Endothelial cell of umbilical vein (primary cell): ENCODE results near the gene AGRN. TPM values are rescaled to one million over a fixed set of nuclear protein-coding genes. Genes with fewer than 3 reads are reported as not detected.

Source experiments
- BruUV-seq: library from RNA; stranded (reverse); fragments of 400-500 nt; replicated peaks from 2 replicates; lab custom pipeline; 2021; lab: Mats Ljungman, UMichigan
- CTCF ChIA-PET: fragments of 300-600, 350-600 bp; sonication (Branson Sonifier 250); formaldehyde crosslinking; loops from one replicate; lab custom pipeline; 2021; ENCODE audit warnings: antibody characterized with exemption, inconsistent platforms; lab: Charles Lee
- POLR2A ChIA-PET: fragments of 300-600, 350-600 bp; sonication (Branson Sonifier 250); formaldehyde crosslinking; loops from one replicate; lab custom pipeline; 2021; ENCODE audit warnings: antibody characterized with exemption, inconsistent platforms; lab: Charles Lee
- DNase-seq: peaks from one replicate; pipeline ENCODE4 v3.0.0-alpha.2; 2011; ENCODE audit warnings: low read depth, low spot score
- FAIRE-seq: peaks from 2 replicates; lab custom pipeline; 2011; peaks lifted over from hg19 to GRCh38; lab: Jason Lieb, UNC
- H2AFZ ChIP-seq: 2 replicates; pipeline ENCODE4 v1.6.0; 2012; ENCODE audit warnings: low read depth, low read length, control low read depth, inconsistent platforms
- H3K27ac ChIP-seq: 2 replicates; pipeline ENCODE4 v1.5.1; 2011; ENCODE audit warnings: low read depth, mild to moderate bottlenecking, control low read depth, low read length, moderate library complexity; ENCODE audit not compliant: insufficient read depth
- H3K27me3 ChIP-seq, 2 experiments: 2 replicates each; pipeline versions ENCODE4 v1.6.0 to v1.6.1; 2011; ENCODE audit warnings: low read length in 2 of 2, mixed read lengths in 1 of 2; ENCODE audit not compliant: control insufficient read depth in 2 of 2, insufficient read depth in 2 of 2
- H3K36me3 ChIP-seq, 2 experiments: 2 replicates in 1 of 2; 3 replicates in 1 of 2; pipeline ENCODE4 v1.5.1; 2011; ENCODE audit warnings: low read length in 2 of 2, mild to moderate bottlenecking in 1 of 2, moderate library complexity in 1 of 2; ENCODE audit not compliant: control insufficient read depth in 2 of 2, insufficient read depth in 2 of 2; ENCODE audit errors: extremely low read depth in 1 of 2
- H3K4me1 ChIP-seq: 3 replicates; pipeline ENCODE4 v1.5.1; 2011; ENCODE audit warnings: mild to moderate bottlenecking, low read length; ENCODE audit not compliant: control insufficient read depth, insufficient read depth; ENCODE audit errors: extremely low read depth
- H3K4me2 ChIP-seq: 2 replicates; pipeline ENCODE4 v1.6.1; 2011; ENCODE audit warnings: low read length, control low read depth, mixed read lengths; ENCODE audit not compliant: insufficient read depth
- H3K4me3 ChIP-seq, 3 experiments: fragments of 200-600 bp in 1 of 3; sonication (generic), shearing (Covaris generic) in 1 of 3; replicated peaks in 1 of 3; 2 replicates each; pipeline ENCODE4 v1.5.1; 2011 to 2016; ENCODE audit warnings: control low read depth in 3 of 3, low read length in 3 of 3, mild to moderate bottlenecking in 2 of 3, inconsistent platforms in 1 of 3, low read depth in 1 of 3, moderate library complexity in 1 of 3; ENCODE audit not compliant: insufficient read depth in 1 of 3
- H3K79me2 ChIP-seq: 2 replicates; pipeline ENCODE4 v1.6.0; 2012; ENCODE audit warnings: low read length, inconsistent platforms; ENCODE audit not compliant: control insufficient read depth, insufficient read depth
- H3K9ac ChIP-seq: replicated peaks from 2 replicates; pipeline ENCODE3; 2011; ENCODE audit warnings: low read length, control low read depth; ENCODE audit not compliant: insufficient read depth; ENCODE audit errors: extremely low read depth
- H3K9me1 ChIP-seq: replicated peaks from 3 replicates; pipeline ENCODE4 v1.6.0; 2011; ENCODE audit warnings: mild to moderate bottlenecking, low read length; ENCODE audit not compliant: control insufficient read depth, insufficient read depth; ENCODE audit errors: extremely low read depth
- H3K9me3 ChIP-seq: replicated peaks from 2 replicates; pipeline ENCODE4 v1.5.1; 2012; ENCODE audit warnings: low read length, inconsistent platforms; ENCODE audit not compliant: control insufficient read depth, insufficient read depth
- H4K20me1 ChIP-seq: replicated peaks from 2 replicates; pipeline ENCODE3; 2011; ENCODE audit warnings: mild to moderate bottlenecking, low read length; ENCODE audit not compliant: control insufficient read depth, insufficient read depth; ENCODE audit errors: extremely low read depth
- EZH2 ChIP-seq: IDR thresholded peaks from 2 replicates; pipeline ENCODE4 v1.6.1; 2012; ENCODE audit warnings: borderline replicate concordance, low read depth, mild to moderate bottlenecking, moderate library complexity, low read length, inconsistent platforms; ENCODE audit not compliant: severe bottlenecking
- FOS ChIP-seq: IDR thresholded peaks from 2 replicates; pipeline ENCODE4 v1.6.1; 2011; ENCODE audit warnings: mild to moderate bottlenecking, low read length, moderate library complexity, borderline replicate concordance; ENCODE audit not compliant: insufficient read depth
- GATA2 ChIP-seq: IDR thresholded peaks from 2 replicates; pipeline ENCODE4 v1.7.0; 2011; ENCODE audit warnings: low read depth, mild to moderate bottlenecking, moderate library complexity, mixed read lengths, low read length; ENCODE audit not compliant: insufficient read length, insufficient read depth
- JUN ChIP-seq: IDR thresholded peaks from 2 replicates; pipeline ENCODE4 v1.6.1; 2011; ENCODE audit warnings: borderline replicate concordance, low read depth; ENCODE audit not compliant: insufficient read length, insufficient read depth
- MYC ChIP-seq: IDR thresholded peaks from one replicate; pipeline ENCODE4 v1.6.1; 2011; ENCODE audit warnings: mild to moderate bottlenecking, low read depth, low read length
- POLR2A ChIP-seq: IDR thresholded peaks from 2 replicates; pipeline ENCODE4 v1.6.1; 2012; ENCODE audit warnings: low read depth, mild to moderate bottlenecking, control low read depth, low read length
- POLR2AphosphoS5 ChIP-seq: IDR thresholded peaks from 2 replicates; pipeline ENCODE4 v1.6.1; 2012; ENCODE audit warnings: low read depth, mild to moderate bottlenecking, control low read depth, low read length, moderate library complexity; ENCODE audit not compliant: insufficient read depth
- dilution Hi-C: fragments of 300-500 bp; cut with MboI; formaldehyde crosslinking; loops from one replicate; pipeline ENCODE4 v1.15.0; 2019; ENCODE audit warnings: low sequenced_read_pairs; ENCODE audit not compliant: extremely low pct_ligation_motif_present
- intact Hi-C: fragments of 100-400 bp; cut with micrococcal nuclease; formaldehyde crosslinking; loops from one replicate; pipeline ENCODE4 v1.10.0; 2022
- polyA plus RNA-seq, 4 experiments: library from polyadenylated mRNA; depleted of rRNA in 3 of 4; stranded (reverse) in 3 of 4; unstranded in 1 of 4; fragments of >200 nt; gene quantifications; 2 replicates each; pipeline versions ENCODE4 v1.2.1 to v1.2.3, GENCODE V29; 2011 to 2012; ENCODE audit warnings: missing spikeins in 1 of 4
- total RNA-seq: library from RNA; stranded (reverse); gene quantifications from 2 replicates; pipeline ENCODE4 v1.2.3, GENCODE V29; 2021
- TF ChIP-seq, protein P1 (sequence below): IDR thresholded peaks from 2 replicates; pipeline ENCODE4 v1.6.1; 2011; ENCODE audit not compliant: insufficient read depth, insufficient read length
- TF ChIP-seq, protein P2 (sequence below), 2 donors: IDR thresholded peaks; 1 replicate in 1 of 2; 2 replicates in 1 of 2; pipeline ENCODE4 v1.5.1; 2011; ENCODE audit warnings: low read length in 2 of 2, mild to moderate bottlenecking in 2 of 2, moderate library complexity in 2 of 2, control low read depth in 1 of 2, inconsistent platforms in 1 of 2, low read depth in 1 of 2; ENCODE audit not compliant: insufficient read depth in 1 of 2; ENCODE audit errors: extremely low read depth in 1 of 2

AGRN gene
- total and polyA plus RNA-seq, 2 donors (not counting 3 experiments of a cell fraction or from before 2014, with no cell fraction given): 66.6 to 67.8 TPM

DNA sequence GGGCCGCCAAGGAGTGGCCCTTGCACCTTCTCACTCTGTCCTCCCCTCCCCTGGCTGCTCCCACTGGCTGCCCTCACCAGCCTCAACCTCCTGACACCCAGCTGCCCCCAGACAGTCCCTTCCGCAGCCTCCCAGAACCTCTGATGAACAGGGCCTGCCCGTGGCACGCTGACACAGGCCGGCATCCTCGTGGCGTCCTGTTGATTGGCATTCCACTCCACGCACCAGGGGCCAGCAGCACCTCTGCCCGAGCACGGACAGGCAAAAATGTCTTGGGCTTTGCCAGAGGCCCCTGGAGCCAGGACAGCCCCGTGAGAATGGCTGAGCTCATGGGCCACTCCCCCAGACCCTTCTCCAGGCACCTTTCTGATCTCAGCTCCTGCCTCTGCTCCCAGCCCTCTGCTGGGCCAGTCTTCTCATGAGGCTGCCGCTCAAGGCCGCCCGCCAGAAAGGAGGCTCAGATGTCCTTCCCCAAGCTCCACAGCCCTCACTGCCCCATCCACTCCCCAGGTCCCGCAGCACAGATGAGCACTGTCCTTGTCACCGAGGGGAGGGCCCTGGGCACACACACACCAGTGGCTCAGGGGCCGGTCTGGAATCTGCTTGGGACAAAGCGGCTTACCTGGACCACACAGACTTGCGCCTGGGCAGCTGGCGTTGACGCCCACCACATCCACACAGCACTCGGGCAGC lies 70.0 kb downstream of the AGRN start:
- dilution Hi-C loops: no loop called here
- H3K9me1 ChIP-seq: no peaks in the 10 kb centered on the region
- DNase-seq: no peak
- no peak overlapping the region for H3K27ac ChIP-seq
- H2AFZ ChIP-seq: no peak overlapping the region
- H3K9me3 ChIP-seq: no peaks in the 10 kb centered on the region
- intact Hi-C loops: no loop called here
- BruUV-seq: no TSS peak
- H3K79me2 ChIP-seq: no peaks in the 10 kb centered on the region
- H3K4me2 ChIP-seq: no peak overlapping the region
- H4K20me1 ChIP-seq: no peaks in the 10 kb centered on the region
- H3K9ac ChIP-seq: no peak overlapping the region
- no peaks in the 10 kb centered on the region for H3K36me3 ChIP-seq
- H3K4me1 ChIP-seq: no peaks in the 10 kb centered on the region
- no peak overlapping the region for H3K4me3 ChIP-seq
- TF ChIP-seq POLR2A (no peak), POLR2AphosphoS5 (no peak), EZH2 (no peak), JUN (no peak), GATA2 (no peak), FOS (no peak), MYC (no peak)
- TF ChIP-seq, protein P1, sequence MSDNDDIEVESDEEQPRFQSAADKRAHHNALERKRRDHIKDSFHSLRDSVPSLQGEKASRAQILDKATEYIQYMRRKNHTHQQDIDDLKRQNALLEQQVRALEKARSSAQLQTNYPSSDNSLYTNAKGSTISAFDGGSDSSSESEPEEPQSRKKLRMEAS: no peak
- TF ChIP-seq, protein P2, sequence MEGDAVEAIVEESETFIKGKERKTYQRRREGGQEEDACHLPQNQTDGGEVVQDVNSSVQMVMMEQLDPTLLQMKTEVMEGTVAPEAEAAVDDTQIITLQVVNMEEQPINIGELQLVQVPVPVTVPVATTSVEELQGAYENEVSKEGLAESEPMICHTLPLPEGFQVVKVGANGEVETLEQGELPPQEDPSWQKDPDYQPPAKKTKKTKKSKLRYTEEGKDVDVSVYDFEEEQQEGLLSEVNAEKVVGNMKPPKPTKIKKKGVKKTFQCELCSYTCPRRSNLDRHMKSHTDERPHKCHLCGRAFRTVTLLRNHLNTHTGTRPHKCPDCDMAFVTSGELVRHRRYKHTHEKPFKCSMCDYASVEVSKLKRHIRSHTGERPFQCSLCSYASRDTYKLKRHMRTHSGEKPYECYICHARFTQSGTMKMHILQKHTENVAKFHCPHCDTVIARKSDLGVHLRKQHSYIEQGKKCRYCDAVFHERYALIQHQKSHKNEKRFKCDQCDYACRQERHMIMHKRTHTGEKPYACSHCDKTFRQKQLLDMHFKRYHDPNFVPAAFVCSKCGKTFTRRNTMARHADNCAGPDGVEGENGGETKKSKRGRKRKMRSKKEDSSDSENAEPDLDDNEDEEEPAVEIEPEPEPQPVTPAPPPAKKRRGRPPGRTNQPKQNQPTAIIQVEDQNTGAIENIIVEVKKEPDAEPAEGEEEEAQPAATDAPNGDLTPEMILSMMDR (IDR thresholded peaks at IDR 0.05; ENCODE audit: extremely low read depth in 1 of 2, insufficient read depth in 1 of 2, low read depth in 1 of 2, low read length in 2 of 2): no peak
- no peaks in the 10 kb centered on the region for H3K27me3 ChIP-seq
- CTCF ChIA-PET: interaction anchor here (0.9 kb wide), 1 partner anchor 11 kb away, joined by 3 read pairs; no protein-coding TSS in a partner anchor
- FAIRE-seq: no peak
- POLR2A ChIA-PET: no interaction called here
